ENCODE results near the gene HAPLN3.

- TF ChIP-seq, protein P1, sequence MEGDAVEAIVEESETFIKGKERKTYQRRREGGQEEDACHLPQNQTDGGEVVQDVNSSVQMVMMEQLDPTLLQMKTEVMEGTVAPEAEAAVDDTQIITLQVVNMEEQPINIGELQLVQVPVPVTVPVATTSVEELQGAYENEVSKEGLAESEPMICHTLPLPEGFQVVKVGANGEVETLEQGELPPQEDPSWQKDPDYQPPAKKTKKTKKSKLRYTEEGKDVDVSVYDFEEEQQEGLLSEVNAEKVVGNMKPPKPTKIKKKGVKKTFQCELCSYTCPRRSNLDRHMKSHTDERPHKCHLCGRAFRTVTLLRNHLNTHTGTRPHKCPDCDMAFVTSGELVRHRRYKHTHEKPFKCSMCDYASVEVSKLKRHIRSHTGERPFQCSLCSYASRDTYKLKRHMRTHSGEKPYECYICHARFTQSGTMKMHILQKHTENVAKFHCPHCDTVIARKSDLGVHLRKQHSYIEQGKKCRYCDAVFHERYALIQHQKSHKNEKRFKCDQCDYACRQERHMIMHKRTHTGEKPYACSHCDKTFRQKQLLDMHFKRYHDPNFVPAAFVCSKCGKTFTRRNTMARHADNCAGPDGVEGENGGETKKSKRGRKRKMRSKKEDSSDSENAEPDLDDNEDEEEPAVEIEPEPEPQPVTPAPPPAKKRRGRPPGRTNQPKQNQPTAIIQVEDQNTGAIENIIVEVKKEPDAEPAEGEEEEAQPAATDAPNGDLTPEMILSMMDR (conservative IDR thresholded peaks at IDR 0.05; ENCODE audit: low read length), result no peak
- TF ChIP-seq EZH2phosphoT487 (IDR thresholded peaks at IDR 0.05; ENCODE audit: borderline replicate concordance), result no peak
Measured at GRCh38 chr15:88915354-88915753, 20.0 kb upstream of the HAPLN3 start.
